Stimulated activated CD8-positive, alpha-beta memory T cell treated with anti-CD3 and anti-CD28 coated beads, Interleukin-4, amount 100 ng/mL, for 24 hours (primary cell): ENCODE results near the gene RPP14.
"Not testable (repeated sequence)": the region's sequence is repeated elsewhere in the genome, so short reads cannot be mapped to it uniquely, and the experiment has no call there.

ENCODE experiments used
- DNase-seq: peaks from one replicate; pipeline ENCODE4 v3.0.0-alpha.2; 2020; ENCODE audit warnings: low read depth

Gene RPP14

DNA sequence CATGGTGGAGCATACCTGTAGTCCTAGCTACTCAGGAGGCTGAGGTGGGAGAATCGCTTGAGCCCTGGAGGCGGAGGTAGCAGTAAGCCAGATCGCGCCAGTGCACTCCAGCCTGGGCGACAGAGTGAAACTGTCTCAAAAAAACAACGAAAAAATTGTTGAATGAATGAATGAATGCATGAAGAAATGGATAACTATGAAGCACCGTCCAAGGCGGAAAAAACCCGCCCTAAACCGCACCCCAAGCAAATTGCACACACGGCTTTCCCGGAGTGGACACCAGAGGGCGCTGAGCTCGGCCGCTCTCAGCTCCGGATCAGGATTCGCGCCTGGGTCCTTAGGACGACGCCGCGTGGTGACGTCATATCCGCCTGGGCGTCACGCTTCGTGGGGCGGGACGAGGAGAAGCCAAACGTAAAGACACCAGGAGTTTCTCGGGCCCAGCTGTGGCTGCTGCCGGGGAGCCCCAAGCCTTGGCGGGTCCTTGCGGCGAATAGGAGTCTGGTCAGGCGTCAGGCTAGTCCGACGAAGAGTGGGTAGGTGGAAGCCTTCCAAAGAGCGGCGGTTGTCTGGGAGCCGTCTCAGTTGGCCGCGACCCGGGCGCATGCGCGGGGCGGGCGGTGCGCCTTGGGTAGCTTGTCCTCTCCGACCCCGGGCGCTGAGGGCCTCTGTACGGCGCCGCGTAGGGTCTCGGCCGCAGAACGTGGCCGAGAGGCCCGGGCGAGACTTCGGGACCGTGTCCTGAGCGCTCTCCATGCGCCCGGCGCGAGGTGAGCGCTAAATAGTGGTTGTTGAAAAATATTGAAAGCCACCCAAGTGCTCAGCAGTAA, at the start of gene RPP14, which contains the start of gene HTD2:
RPP14 (plus strand) TSS at position 364 of the 830 bp plus-strand sequence. CDS start 4,085 bp downstream, outside the sequence.
HTD2 (plus strand) TSS at position 639 of the 830 bp plus-strand sequence. CDS start 11,094 bp downstream, outside the sequence.
- peak; percentile 99 for DNase-seq

DNA sequence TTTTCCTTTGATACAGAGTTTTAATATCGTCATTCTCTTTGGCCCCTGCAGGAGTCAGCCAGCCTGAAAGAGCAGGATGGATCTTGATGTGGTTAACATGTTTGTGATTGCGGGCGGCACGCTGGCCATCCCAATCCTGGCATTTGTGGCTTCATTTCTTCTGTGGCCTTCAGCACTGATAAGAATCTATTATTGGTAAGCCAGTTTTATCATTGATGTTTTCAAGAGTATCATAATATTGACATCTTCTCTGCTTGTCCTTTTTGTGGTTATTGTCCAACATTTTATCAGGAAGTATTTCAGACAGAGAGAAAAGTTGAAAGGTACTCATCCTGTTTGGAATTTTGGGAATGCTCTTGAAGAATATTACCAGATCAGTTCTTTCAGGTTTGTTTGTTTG, 49.5 kb upstream of the RPP14 start:
- no peak for DNase-seq

DNA sequence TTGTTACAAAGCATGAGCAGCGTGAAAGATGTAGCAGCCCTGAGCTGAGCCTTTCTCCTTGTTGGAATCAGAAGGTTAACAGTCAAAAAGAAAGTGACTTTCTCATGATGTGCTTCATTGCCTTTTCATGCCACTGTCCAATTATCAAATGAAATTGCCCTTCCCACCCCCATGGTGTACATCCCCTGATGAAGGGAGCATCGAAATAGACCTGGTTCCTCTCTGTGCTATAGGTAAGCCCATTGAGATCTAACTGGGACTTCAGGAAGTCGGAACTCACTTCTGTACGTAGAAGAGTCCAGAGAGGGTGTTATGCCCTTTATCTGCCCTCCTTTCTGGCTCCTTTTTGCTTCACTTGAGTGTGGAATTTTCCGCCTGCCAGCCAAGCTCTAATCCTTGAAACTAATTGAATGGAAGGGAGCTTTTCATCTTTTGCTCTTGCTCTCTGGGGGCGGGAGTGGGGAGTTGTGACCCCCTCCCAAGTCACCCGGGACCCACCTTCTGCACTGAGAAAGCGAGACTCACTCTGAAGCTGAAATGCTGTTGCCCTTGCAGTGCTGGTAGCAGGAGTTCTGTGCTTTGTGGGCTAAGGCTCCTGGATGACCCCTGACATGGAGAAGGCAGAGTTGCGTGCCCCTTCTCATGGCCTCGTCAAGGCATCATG, 47.5 kb upstream of the RPP14 start:
- no peak for DNase-seq

- no peak for DNase-seq
Measured at GRCh38 chr3:58260261-58260731, 45.7 kb upstream of the RPP14 start.

DNA sequence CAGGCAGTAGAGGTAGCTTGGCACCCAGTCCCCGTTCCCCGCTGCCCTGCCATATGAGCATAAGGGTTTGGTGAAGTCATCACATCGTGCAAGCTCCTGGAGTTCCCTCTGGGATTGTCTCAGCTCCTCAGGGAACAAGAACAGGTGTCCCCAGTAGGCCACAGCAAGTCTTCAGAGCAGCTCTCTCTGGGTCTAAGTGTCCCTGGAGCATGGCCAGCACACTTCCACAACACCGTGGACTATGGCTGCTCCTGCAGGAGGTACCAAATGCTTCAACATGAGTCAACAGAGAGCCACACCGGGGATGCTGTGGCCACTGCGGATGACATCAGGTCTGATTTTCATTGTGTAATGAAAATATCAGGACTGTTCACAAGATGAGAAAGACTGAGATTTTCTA, 45.3 kb upstream of the RPP14 start:
- no peak for DNase-seq

DNA sequence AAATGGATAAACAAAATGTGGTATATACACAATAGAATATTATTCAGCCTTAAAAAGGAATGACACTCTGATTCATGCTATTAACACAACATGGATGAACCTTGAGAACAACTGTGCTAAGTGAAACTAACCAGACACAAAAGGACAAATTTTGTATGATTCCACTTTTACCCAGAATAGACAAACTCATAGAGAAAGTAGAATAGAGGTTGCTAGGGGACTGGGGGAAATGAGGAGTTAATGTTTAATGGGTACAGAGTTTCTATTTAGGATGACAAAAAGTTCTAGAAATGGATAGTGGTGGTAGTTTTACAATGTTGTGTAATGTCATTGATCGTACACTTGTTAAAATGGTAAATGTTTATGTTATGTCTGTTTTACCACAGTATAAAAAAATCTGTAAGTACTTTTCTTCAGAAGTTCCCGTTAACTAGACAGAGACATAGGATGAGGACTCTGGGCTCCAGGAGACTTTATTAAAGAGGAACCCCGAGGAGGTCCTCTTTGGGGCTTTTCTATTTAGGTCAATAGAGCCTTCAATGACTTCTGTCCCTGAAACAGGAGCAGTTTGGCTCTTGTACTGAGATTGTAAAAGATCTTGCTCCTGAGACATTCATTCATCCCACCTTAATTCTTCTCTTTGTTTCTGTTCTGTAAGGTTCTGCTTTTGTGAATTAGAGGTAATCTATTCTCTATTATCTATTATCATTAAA, 43.9 kb upstream of the RPP14 start:
- no peak for DNase-seq

- no peak for DNase-seq
Measured at GRCh38 chr3:58266577-58266976, 39.5 kb upstream of the RPP14 start.

DNA sequence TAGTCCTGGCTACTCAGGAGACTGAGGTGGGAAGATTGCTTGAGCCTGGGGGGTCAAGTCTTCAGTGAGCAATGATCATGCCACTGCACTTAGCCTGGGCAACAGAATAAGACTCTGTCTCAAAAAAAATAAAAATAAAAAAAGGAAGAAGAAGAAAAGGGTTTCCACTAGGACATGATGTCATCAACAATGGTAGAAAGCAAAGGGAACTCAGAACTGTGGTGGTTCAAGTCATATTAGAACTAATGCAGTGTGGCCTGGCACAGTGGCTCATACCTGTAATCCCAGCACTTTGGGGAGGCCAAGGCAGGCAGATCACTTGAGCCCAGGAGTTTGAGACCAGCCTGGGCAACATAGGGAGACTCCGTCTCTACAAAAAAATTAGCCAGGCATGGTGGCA, 38.5 kb upstream of the RPP14 start:
- not testable (repeated sequence) for DNase-seq

- no peak for DNase-seq
Measured at GRCh38 chr3:58269356-58269755, 36.7 kb upstream of the RPP14 start.

GRCh38 chr3:58270485-58270884, 35.6 kb upstream of the RPP14 start:
- DNase-seq, result no peak

- no peak for DNase-seq
Measured at GRCh38 chr3:58271901-58272501, 34.0 kb upstream of the RPP14 start.

- DNase-seq, result no peak
Measured at GRCh38 chr3:58272891-58273290, 33.2 kb upstream of the RPP14 start.

DNA sequence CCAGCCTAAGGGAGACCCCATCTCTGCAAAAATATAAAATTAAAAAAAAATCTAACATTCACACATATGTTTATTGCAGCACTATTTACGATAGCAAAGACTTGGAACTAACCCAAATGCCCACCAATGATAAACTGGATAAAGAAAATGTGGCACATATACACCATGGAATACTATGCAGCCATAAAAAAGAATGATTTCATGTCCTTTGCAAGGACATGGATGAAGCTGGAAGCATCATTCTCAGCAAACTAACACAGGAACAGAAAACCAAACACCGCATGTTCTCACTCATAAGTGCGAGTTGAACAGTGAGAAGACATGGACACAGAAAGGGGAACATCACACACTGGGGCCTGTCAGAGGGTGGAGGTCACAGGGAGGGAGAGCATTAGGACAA, 32.7 kb upstream of the RPP14 start:
- not testable (repeated sequence) for DNase-seq

GRCh38 chr3:58274027-58274614, 31.9 kb upstream of the RPP14 start:
- no peak for DNase-seq

DNA sequence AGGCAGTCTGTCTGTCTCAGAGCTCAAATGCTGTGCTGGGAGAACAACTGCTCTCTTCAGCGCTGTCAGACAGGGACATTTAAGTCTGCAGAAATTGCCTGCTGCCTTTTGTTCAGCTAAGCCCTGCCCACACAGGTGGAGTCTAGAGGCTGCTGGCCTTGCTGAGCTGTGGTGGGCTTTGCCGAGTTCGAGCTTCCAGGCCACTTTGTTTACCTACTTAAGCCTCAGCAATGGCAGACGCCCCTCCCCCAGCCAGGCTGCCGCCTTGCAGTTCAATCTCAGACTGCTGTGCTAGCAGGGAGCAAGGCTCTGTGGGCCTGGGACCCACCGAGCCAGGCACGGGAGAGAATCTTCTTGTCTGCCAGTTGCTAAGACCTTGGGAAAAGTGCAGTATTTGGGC, 25.0 kb upstream of the RPP14 start:
- DNase-seq, result no peak

DNA sequence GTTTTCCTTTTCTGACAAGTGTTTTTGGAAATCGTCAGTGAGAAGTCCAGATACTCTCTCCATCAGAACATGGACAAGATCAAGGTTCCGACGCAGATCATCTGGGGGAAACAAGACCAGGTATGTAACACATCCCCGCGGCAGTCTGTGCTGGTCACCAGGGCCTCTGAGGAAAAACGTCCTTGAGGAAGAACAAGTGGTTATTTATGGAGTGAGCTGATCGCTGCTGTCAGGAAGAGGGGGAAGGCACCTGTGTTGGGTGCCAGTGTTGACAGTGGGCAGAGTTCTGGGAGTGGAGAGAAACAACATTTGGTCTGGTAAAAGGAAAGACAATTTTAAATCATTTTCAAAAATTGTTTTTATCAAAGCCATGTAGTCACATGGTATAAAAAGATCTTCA, 20.7 kb upstream of the RPP14 start:
- DNase-seq, result no peak

DNA sequence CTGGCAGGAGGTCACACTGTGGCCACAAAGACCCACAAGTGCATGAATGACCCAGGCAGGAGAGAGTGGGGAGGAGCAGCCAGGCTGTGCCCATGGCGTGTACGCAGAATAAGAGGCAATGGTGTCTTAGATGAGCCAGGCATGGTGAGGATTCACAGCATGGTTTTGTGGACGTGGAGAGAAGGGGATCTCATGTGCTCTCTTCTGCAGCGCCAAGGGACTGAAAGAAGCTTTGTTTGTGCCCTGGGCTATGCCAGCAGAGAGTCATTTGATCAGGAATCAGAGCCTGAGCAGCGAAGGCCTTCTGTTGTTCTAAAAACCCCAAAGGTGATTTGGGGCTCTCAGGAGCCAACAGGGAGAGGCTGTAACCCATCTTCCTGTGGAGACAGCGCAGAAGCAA, 18.7 kb upstream of the RPP14 start:
- no peak for DNase-seq

GRCh38 chr3:58288011-58288728, 17.9 kb upstream of the RPP14 start:
- DNase-seq, result no peak

- not testable (repeated sequence) for DNase-seq
Measured at GRCh38 chr3:58288964-58289613, 17.0 kb upstream of the RPP14 start.

- DNase-seq, result not testable (repeated sequence)
Measured at GRCh38 chr3:58290446-58290845, 15.6 kb upstream of the RPP14 start.
